H1 (cell line): ENCODE data around the gene FAT1. TPM values are rescaled to one million over a fixed set of nuclear protein-coding genes. Genes with fewer than 3 reads are reported as not detected.

Source experiments
- CTCF ChIA-PET: fragments of 300-600 bp; sonication (Branson Sonifier 250); formaldehyde crosslinking; loops from one replicate; lab custom pipeline; 2021; ENCODE audit not compliant: partially characterized antibody; lab: Charles Lee
- POLR2A ChIA-PET: fragments of 300-600 bp; sonication (Branson Sonifier 250); formaldehyde crosslinking; loops from one replicate; lab custom pipeline; 2021; ENCODE audit warnings: inconsistent platforms; ENCODE audit not compliant: partially characterized antibody; lab: Charles Lee
- DNase-seq, 2 experiments: peaks; one replicate each; pipeline versions ENCODE4 v3.0.0 to v3.0.0-alpha.2; 2010 to 2022; ENCODE audit warnings: low spot score in 2 of 2, low read depth in 1 of 2, mixed read lengths in 1 of 2
- FAIRE-seq: peaks from 2 replicates; lab custom pipeline; 2011; peaks lifted over from hg19 to GRCh38; lab: Jason Lieb, UNC
- H2AFZ ChIP-seq: 2 replicates; pipeline ENCODE4 v1.8.1; 2012; ENCODE audit warnings: low read length, inconsistent platforms
- H2AK5ac ChIP-seq: 2 replicates; pipeline ENCODE4 v1.6.1; 2013; ENCODE audit warnings: low read depth, low read length
- H2BK120ac ChIP-seq: replicated peaks from 2 replicates; pipeline ENCODE3; 2013; ENCODE audit warnings: low read depth, low read length, inconsistent platforms
- H2BK12ac ChIP-seq: 2 replicates; pipeline ENCODE4 v1.6.1; 2013; ENCODE audit warnings: low read depth, low read length
- H2BK15ac ChIP-seq: 2 replicates; pipeline ENCODE4 v1.6.1; 2013; ENCODE audit warnings: low read length
- H2BK20ac ChIP-seq: 2 replicates; pipeline ENCODE4 v1.6.1; 2013; ENCODE audit warnings: low read length
- H2BK5ac ChIP-seq: 2 replicates; pipeline ENCODE4 v1.6.1; 2013; ENCODE audit warnings: low read depth, low read length
- H3K14ac ChIP-seq: 2 replicates; pipeline ENCODE4 v1.6.1; 2013; ENCODE audit warnings: inconsistent platforms; ENCODE audit not compliant: insufficient read length
- H3K18ac ChIP-seq: 2 replicates; pipeline ENCODE4 v1.6.1; 2013; ENCODE audit warnings: low read length; ENCODE audit errors: extremely low read depth
- H3K23ac ChIP-seq: 2 replicates; pipeline ENCODE4 v1.6.1; 2013; ENCODE audit warnings: inconsistent platforms; ENCODE audit not compliant: insufficient read length
- H3K23me2 ChIP-seq: 2 replicates; pipeline ENCODE4 v1.6.1; 2013; ENCODE audit warnings: low read depth, low read length
- H3K27ac ChIP-seq: 2 replicates; pipeline ENCODE4 v1.6.1; 2011; ENCODE audit warnings: low read depth, low read length, inconsistent platforms
- H3K27me3 ChIP-seq, 4 experiments: replicated peaks in 1 of 4; 1 replicate in 1 of 4; 2 replicates in 3 of 4; pipeline versions ENCODE4 v1.6.1 to v1.8.1; 2011 to 2013; ENCODE audit warnings: low read length in 3 of 4, mild to moderate bottlenecking in 3 of 4, inconsistent platforms in 2 of 4, mixed read lengths in 2 of 4, moderate library complexity in 1 of 4; ENCODE audit not compliant: control insufficient read depth in 3 of 4, insufficient read depth in 3 of 4; ENCODE audit errors: extremely low read depth in 1 of 4
- H3K36me3 ChIP-seq, 4 experiments: 2 replicates each; pipeline versions ENCODE4 v1.6.1 to v1.8.1; 2011 to 2013; ENCODE audit warnings: mild to moderate bottlenecking in 4 of 4, low read length in 3 of 4, moderate library complexity in 2 of 4, control low read depth in 1 of 4, inconsistent platforms in 1 of 4; ENCODE audit not compliant: insufficient read depth in 4 of 4, control insufficient read depth in 2 of 4
- H3K4ac ChIP-seq: replicated peaks from 2 replicates; pipeline ENCODE3; 2013; ENCODE audit warnings: low read length, low read depth, mixed read lengths, inconsistent platforms; ENCODE audit not compliant: insufficient read length
- H3K4me1 ChIP-seq, 4 experiments: replicated peaks in 1 of 4; 1 replicate in 1 of 4; 2 replicates in 3 of 4; pipeline versions ENCODE4 v1.6.1 to v1.8.1; 2011 to 2013; ENCODE audit warnings: low read length in 3 of 4, inconsistent platforms in 2 of 4, mixed read lengths in 1 of 4; ENCODE audit not compliant: insufficient read depth in 4 of 4, control insufficient read depth in 3 of 4
- H3K4me2 ChIP-seq, 2 experiments: 2 replicates each; pipeline versions ENCODE4 v1.6.1 to v1.8.1; 2011 to 2013; ENCODE audit warnings: low read depth in 2 of 2, low read length in 2 of 2, control low read depth in 1 of 2, inconsistent platforms in 1 of 2, mild to moderate bottlenecking in 1 of 2; ENCODE audit not compliant: insufficient read depth in 1 of 2
- H3K4me3 ChIP-seq, 4 experiments: fragments of 200-600, 300-600 bp in 1 of 4; sonication (generic), shearing (Covaris generic), sonication (Bioruptor Twin) in 1 of 4; 2 replicates each; pipeline versions ENCODE4 v1.5.1 to v1.8.1; 2011 to 2016; ENCODE audit warnings: low read length in 4 of 4, low read depth in 3 of 4, control low read depth in 2 of 4, inconsistent platforms in 2 of 4, mild to moderate bottlenecking in 2 of 4, mixed read lengths in 1 of 4, moderate library complexity in 1 of 4; ENCODE audit not compliant: insufficient read depth in 2 of 4; ENCODE audit errors: extremely low read depth in 1 of 4
- H3K56ac ChIP-seq: replicated peaks from 2 replicates; pipeline ENCODE3; 2013; ENCODE audit warnings: low read depth, mild to moderate bottlenecking, mixed read lengths, low read length, inconsistent platforms; ENCODE audit not compliant: insufficient read length
- H3K79me1 ChIP-seq: 2 replicates; pipeline ENCODE4 v1.6.1; 2013; ENCODE audit warnings: low read depth, low read length, control low read depth
- H3K79me2 ChIP-seq, 2 experiments: 2 replicates each; pipeline versions ENCODE4 v1.6.1 to v1.8.1; 2012 to 2013; ENCODE audit warnings: low read length in 2 of 2, mild to moderate bottlenecking in 2 of 2, inconsistent platforms in 1 of 2; ENCODE audit not compliant: insufficient read depth in 2 of 2, control insufficient read depth in 1 of 2
- H3K9ac ChIP-seq, 4 experiments: replicated peaks in 1 of 4; 1 replicate in 1 of 4; 2 replicates in 3 of 4; pipeline versions ENCODE4 v1.6.1 to v1.8.1; 2011 to 2013; ENCODE audit warnings: low read depth in 3 of 4, low read length in 3 of 4, control low read depth in 2 of 4, mild to moderate bottlenecking in 2 of 4, moderate library complexity in 2 of 4, inconsistent platforms in 1 of 4; ENCODE audit errors: extremely low read depth in 1 of 4
- H3K9me3 ChIP-seq, 2 experiments: 2 replicates each; pipeline versions ENCODE4 v1.6.1 to v1.8.1; 2012 to 2013; ENCODE audit warnings: mild to moderate bottlenecking in 2 of 2, moderate library complexity in 2 of 2, control low read depth in 1 of 2, inconsistent platforms in 1 of 2, low read depth in 1 of 2, low read length in 1 of 2, mixed read lengths in 1 of 2; ENCODE audit not compliant: insufficient read depth in 2 of 2
- H4K20me1 ChIP-seq, 2 experiments: replicated peaks in 1 of 2; 2 replicates each; pipeline versions ENCODE3 to v1.8.1; 2011 to 2013; ENCODE audit warnings: inconsistent platforms in 2 of 2, low read length in 2 of 2, mild to moderate bottlenecking in 1 of 2; ENCODE audit not compliant: insufficient read depth in 2 of 2, control insufficient read depth in 1 of 2
- H4K5ac ChIP-seq: 2 replicates; pipeline ENCODE4 v1.6.1; 2013; ENCODE audit warnings: low read length, low read depth, mixed read lengths, inconsistent platforms; ENCODE audit not compliant: insufficient read length
- H4K8ac ChIP-seq: 2 replicates; pipeline ENCODE4 v1.8.0; 2013; ENCODE audit warnings: mild to moderate bottlenecking, moderate library complexity, low read length, inconsistent platforms; ENCODE audit not compliant: insufficient read depth; ENCODE audit errors: extremely low read depth
- H4K91ac ChIP-seq: replicated peaks from 2 replicates; pipeline ENCODE3; 2013; ENCODE audit warnings: low read length, mixed read lengths, inconsistent platforms; ENCODE audit not compliant: insufficient read length
- CTCF ChIP-seq, 3 experiments: IDR thresholded peaks; 1 replicate in 2 of 3; 2 replicates in 1 of 3; pipeline versions ENCODE4 v1.5.1 to v1.6.1; 2011; ENCODE audit warnings: low read length in 3 of 3, mild to moderate bottlenecking in 3 of 3, inconsistent platforms in 2 of 3, low read depth in 1 of 3, moderate library complexity in 1 of 3; ENCODE audit not compliant: insufficient read depth in 1 of 3; ENCODE audit errors: control extremely low read depth in 1 of 3
- JUND ChIP-seq: IDR thresholded peaks from 2 replicates; pipeline ENCODE4 v1.6.1; 2011; ENCODE audit warnings: mild to moderate bottlenecking, improper control_type of control experiment, low read length
- KDM5A ChIP-seq: fragments of 200-600 bp; IDR thresholded peaks from 2 replicates; pipeline ENCODE4 v1.7.1; 2012; ENCODE audit warnings: mild to moderate bottlenecking, low read length, inconsistent platforms, mixed read lengths
- RAD21 ChIP-seq, 2 experiments: IDR thresholded peaks in 1 of 2; conservative IDR thresholded peaks in 1 of 2; 2 replicates each; pipeline ENCODE4 v1.6.1; 2011; ENCODE audit warnings: low read depth in 2 of 2, low read length in 2 of 2, improper control_type of control experiment in 1 of 2, inconsistent platforms in 1 of 2, mild to moderate bottlenecking in 1 of 2, moderate library complexity in 1 of 2
- RFX5 ChIP-seq: IDR thresholded peaks from 2 replicates; pipeline ENCODE4 v1.6.1; 2011; ENCODE audit warnings: low read depth, low read length, improper control_type of control experiment, borderline replicate concordance
- SIRT6 ChIP-seq: IDR thresholded peaks from one replicate; pipeline ENCODE4 v1.7.1; 2012; ENCODE audit warnings: low read length, inconsistent platforms
- SRF ChIP-seq: IDR thresholded peaks from 2 replicates; pipeline ENCODE4 v1.6.1; 2011; ENCODE audit warnings: mild to moderate bottlenecking, low read depth, low read length, moderate library complexity
- USF2 ChIP-seq: IDR thresholded peaks from 2 replicates; pipeline ENCODE4 v1.6.1; 2011; ENCODE audit warnings: low read length, improper control_type of control experiment
- WGBS, 2 experiments: shearing (Covaris generic) in 1 of 2; methylation state at CpG; one replicate each; pipeline versions ENCODE4 v1.1.6 to v1.1.7; 2013 to 2015; ENCODE audit warnings: low lambda C conversion rate in 2 of 2, mixed read lengths in 2 of 2, inconsistent platforms in 1 of 2, low coverage in 1 of 2, missing lambda C conversion rate in 1 of 2; ENCODE audit not compliant: insufficient replicate concordance in 2 of 2, insufficient coverage in 1 of 2, insufficient read length in 1 of 2; ENCODE audit errors: extremely low coverage in 1 of 2, missing lambda C conversion rate in 1 of 2; 5-methylcytosine and 5-hydroxymethylcytosine counted together
- polyA plus RNA-seq, 7 experiments: library from polyadenylated mRNA; depleted of rRNA in 3 of 7; stranded (reverse) in 5 of 7; unstranded in 2 of 7; fragments of >200 nt in 5 of 7; fragments of 200-250 nt in 2 of 7; gene quantifications; 1 replicate in 5 of 7; 2 replicates in 1 of 7; 4 replicates in 1 of 7; pipeline versions ENCODE4 v1.2.1 to v1.2.3, GENCODE V29; 2011 to 2013; ENCODE audit warnings: missing spikeins in 2 of 7, mixed read lengths in 2 of 7
- total RNA-seq: library from RNA; stranded (reverse); fragmentation: NEBNext Ultra II Directional; extraction: Animal tissue kit (Norgen Biotek cat#: 25700); gene quantifications from 2 replicates; pipeline ENCODE4 v1.2.1, GENCODE V29; 2021
- TF ChIP-seq, protein P1 (sequence below): IDR thresholded peaks from 2 replicates; pipeline ENCODE4 v1.6.1; 2012; ENCODE audit warnings: inconsistent platforms

The FAT1 gene
- total and polyA plus RNA-seq, 2 of the 8 experiments (the other 6 are each of a cell fraction or from before 2014, with no cell fraction given), result 94.4 to 137 TPM

- peaks cover 0 to 4% of the 10 kb centered on the region in 2 experiments for H4K20me1 ChIP-seq
- H2AK5ac ChIP-seq, result no peak overlapping the region
- no peak overlapping the region for H3K23ac ChIP-seq
- no peak for DNase-seq
- ChIA-PET POLR2A (interaction anchor here (0.6 kb wide), 1 partner anchor 230 kb away, joined by 3 read pairs; no protein-coding TSS in a partner anchor), CTCF (interaction anchor here (0.8 to 2.0 kb wide), 5 partner anchors 12 to 298 kb away, joined by 3 to 7 read pairs (median 4); no protein-coding TSS in a partner anchor)
- H4K8ac ChIP-seq, result no peak overlapping the region; the same call in 1 of the 2 replicates
- H2BK12ac ChIP-seq, result no peak overlapping the region
- no peaks in the 10 kb centered on the region for H3K79me2 ChIP-seq
- H3K4me3 ChIP-seq, result no peak overlapping the region
- H3K27me3 ChIP-seq, result no peaks in the 10 kb centered on the region
- FAIRE-seq, result no peak
- H2BK20ac ChIP-seq, result no peak overlapping the region
- H4K91ac ChIP-seq, result no peak overlapping the region
- no peaks in the 10 kb centered on the region for H3K23me2 ChIP-seq
- H2BK15ac ChIP-seq, result no peak overlapping the region
- peaks cover 25 to 70% (median 51%) of the 10 kb centered on the region in 4 experiments for H3K36me3 ChIP-seq
- no peak overlapping the region for H3K56ac ChIP-seq
- no peak overlapping the region for H2BK120ac ChIP-seq
- no peak overlapping the region for H2AFZ ChIP-seq
- 77% methylated on average over 7 of the region's 7 CpGs; no CpG with 5 or more reads in 1 of the 2 experiments for WGBS, 2 experiments
- H4K5ac ChIP-seq, result no peak overlapping the region
- H2BK5ac ChIP-seq, result no peak overlapping the region
- H3K4me1 ChIP-seq, result no peaks in the 10 kb centered on the region; a peak in 1 of 7 replicates
- H3K79me1 ChIP-seq, result no peaks in the 10 kb centered on the region
- H3K14ac ChIP-seq, result no peak overlapping the region
- H3K4ac ChIP-seq, result no peak overlapping the region
- H3K18ac ChIP-seq, result no peak overlapping the region
- no peak overlapping the region for H3K27ac ChIP-seq
- no peak overlapping the region for H3K9ac ChIP-seq
- H3K4me2 ChIP-seq, result no peak overlapping the region
- H3K9me3 ChIP-seq, result no peaks in the 10 kb centered on the region; a peak in 1 of 4 replicates
- TF ChIP-seq SIRT6 (no peak), USF2 (no peak), CTCF (IDR thresholded peaks at IDR 0.05; ENCODE audit: control extremely low read depth in 1 of 3, insufficient read depth in 1 of 3, low read depth in 1 of 3, low read length in 3 of 3) (no peak), SRF (no peak), KDM5A (no peak), JUND (no peak), RAD21 (IDR thresholded peaks at IDR 0.05 in 1 of 2, conservative IDR thresholded peaks at IDR 0.05 in 1 of 2; ENCODE audit: low read depth in 2 of 2, low read length in 2 of 2) (no peak), RFX5 (no peak)
- TF ChIP-seq, protein P1, sequence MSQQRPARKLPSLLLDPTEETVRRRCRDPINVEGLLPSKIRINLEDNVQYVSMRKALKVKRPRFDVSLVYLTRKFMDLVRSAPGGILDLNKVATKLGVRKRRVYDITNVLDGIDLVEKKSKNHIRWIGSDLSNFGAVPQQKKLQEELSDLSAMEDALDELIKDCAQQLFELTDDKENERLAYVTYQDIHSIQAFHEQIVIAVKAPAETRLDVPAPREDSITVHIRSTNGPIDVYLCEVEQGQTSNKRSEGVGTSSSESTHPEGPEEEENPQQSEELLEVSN, result no peak
These were observed 130.1 kb downstream of the FAT1 start for GRCh38 chr4:186593587-186593973.
